Measurements from ENCODE around the gene MRFAP1. TPM values are rescaled to one million over a fixed set of nuclear protein-coding genes. Genes with fewer than 3 reads are reported as not detected.

The MRFAP1 gene
- total and polyA plus RNA-seq, 2 of the 4 experiments (the other 2 are of a cell fraction) = 65.4 to 268 TPM

DNA sequence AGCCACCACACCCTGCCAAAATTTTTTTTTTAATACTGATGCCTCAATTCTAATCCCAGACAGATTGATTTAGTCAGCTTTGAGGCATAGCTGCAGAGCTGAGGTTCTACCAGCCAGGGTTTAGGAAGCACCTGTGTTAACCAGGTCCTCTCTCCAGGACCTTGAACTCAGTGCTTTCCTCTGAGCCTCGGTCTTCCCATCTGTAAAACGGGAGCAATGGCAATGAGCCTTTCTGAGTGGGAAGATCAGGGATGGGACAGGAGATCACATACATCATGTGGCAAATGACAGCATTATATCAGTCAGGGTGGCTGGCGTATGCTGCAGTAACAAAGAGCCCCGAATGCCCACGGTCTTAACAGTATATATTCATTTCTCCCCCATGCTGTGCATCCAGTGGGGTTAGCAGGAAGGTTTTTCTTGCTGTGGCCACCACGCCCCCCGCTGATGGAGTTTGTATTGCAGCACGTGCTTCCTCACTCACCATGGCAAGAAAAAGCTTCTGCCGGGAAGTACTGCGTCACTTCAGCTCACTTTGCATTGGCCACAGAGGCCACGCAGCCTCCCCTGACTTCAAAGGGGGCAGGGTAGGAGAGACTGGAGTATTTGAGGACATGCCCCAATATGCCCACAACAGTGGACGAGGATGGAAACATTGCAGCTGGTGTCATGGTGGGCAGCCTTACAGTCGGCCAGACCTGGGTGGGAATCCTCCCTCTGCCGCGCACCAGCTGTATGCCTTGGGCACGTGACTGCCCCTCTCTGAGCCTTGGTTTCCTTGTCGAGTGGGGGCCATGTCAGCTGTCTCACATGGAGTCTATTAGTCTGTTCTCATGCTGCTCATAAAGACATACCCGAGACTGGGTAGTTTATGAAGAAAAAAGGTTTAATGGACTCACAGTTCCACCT lies 24.1 kb upstream of the MRFAP1 start (continued):
- TF ChIP-seq, protein P1, sequence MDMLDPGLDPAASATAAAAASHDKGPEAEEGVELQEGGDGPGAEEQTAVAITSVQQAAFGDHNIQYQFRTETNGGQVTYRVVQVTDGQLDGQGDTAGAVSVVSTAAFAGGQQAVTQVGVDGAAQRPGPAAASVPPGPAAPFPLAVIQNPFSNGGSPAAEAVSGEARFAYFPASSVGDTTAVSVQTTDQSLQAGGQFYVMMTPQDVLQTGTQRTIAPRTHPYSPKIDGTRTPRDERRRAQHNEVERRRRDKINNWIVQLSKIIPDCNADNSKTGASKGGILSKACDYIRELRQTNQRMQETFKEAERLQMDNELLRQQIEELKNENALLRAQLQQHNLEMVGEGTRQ (IDR thresholded peaks at IDR 0.05; ENCODE audit: low read depth, low read length) = no peak

DNA sequence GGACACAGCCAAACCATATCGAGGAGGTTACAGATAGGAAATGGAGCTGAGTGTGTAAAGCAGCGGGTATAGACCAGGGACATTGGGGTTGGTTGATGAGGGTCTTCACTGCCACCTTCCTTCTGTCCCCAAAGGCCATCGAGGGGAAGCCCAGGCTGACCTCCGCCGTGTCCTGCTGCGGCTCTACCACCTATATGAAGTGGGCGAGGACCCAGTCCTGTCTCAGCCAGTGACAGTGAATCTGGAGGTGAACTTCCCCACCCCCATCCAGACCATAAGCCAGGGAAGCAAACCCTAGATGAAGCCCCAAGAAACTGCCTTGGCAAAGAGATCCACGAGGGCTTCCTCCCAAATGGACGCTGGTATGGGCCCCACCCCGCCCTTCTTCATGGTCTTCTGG lies 23.2 kb upstream of the MRFAP1 start:
- Histone ChIP-seq H2BK20ac (ENCODE audit: low read depth, low read length) (no peak overlapping the region), H2AK9ac (replicated peaks; ENCODE audit: low read depth, low read length, poor library complexity) (no peak overlapping the region), H3K18ac (ENCODE audit: low read depth, low read length) (no peak overlapping the region), H3K56ac (ENCODE audit: extremely low read depth, insufficient read depth, low read length) (no peak overlapping the region), H3K4me3 (ENCODE audit: insufficient read depth, low read depth, low read length) (no peak overlapping the region), H3K79me1 (ENCODE audit: low read depth in 1 of 2, low read length in 2 of 2) (no peaks in the 10 kb centered on the region), H3K4me2 (ENCODE audit: low read depth, low read length) (no peak overlapping the region), H2BK120ac (ENCODE audit: low read depth, low read length) (no peak overlapping the region), H2AFZ (replicated peaks; ENCODE audit: low read length, poor library complexity) (no peak overlapping the region), H2AK5ac (ENCODE audit: low read depth, low read length) (no peak overlapping the region), H4K91ac (ENCODE audit: insufficient read depth, low read depth, low read length) (no peak overlapping the region), H2BK5ac (ENCODE audit: low read depth, low read length, poor library complexity, severe bottlenecking) (no peak overlapping the region), H4K8ac (ENCODE audit: low read depth in 2 of 2, low read length in 2 of 2) (no peak overlapping the region), H3K27ac (ENCODE audit: insufficient read depth, low read length) (no peak overlapping the region), H3K9me1 (ENCODE audit: insufficient read depth, low read length) (no peaks in the 10 kb centered on the region; the same call in 1 of the 2 replicates), H2BK15ac (ENCODE audit: low read depth, low read length) (no peak overlapping the region), H3K9ac (ENCODE audit: low read depth, low read length) (no peak overlapping the region), H3K23ac (ENCODE audit: low read depth, low read length) (no peak overlapping the region), H3K4me1 (ENCODE audit: control insufficient read depth, insufficient read depth, low read length) (no peaks in the 10 kb centered on the region), H3K27me3 (ENCODE audit: control insufficient read depth, insufficient read depth, low read length) (no peaks in the 10 kb centered on the region), H3K14ac (replicated peaks; ENCODE audit: low read depth, low read length) (no peak overlapping the region), H4K20me1 (ENCODE audit: insufficient read depth, low read length) (no peaks in the 10 kb centered on the region), H3K4ac (ENCODE audit: low read depth, low read length) (no peak overlapping the region), H3K36me3 (ENCODE audit: control insufficient read depth, insufficient read depth, low read length) (peaks cover 51% of the 10 kb centered on the region), H4K5ac (ENCODE audit: low read depth, low read length) (no peak overlapping the region), H3K9me3 (ENCODE audit: control insufficient read depth, insufficient read depth, low read length) (no peaks in the 10 kb centered on the region)
- WGBS, 2 experiments (ENCODE audit: extremely low coverage in 2 of 2, insufficient read length in 1 of 2) = no CpG with 5 or more reads among the region's 10 CpGs
- no peak for ATAC-seq (ENCODE audit: low read depth)
- dilution Hi-C loops (cut with HindIII; ENCODE audit: low sequenced_read_pairs, unreplicated experiment) = no loop called here
- BruUV-seq (replicated peaks) = no TSS peak
- in situ Hi-C loops (cut with MboI; ENCODE audit: low sequenced_read_pairs) = no loop called here
- POLR2A ChIA-PET (ENCODE audit: unreplicated experiment) = no interaction called here
- DNase-seq = no peak
- intact Hi-C loops (cut with micrococcal nuclease) = no loop called here
- CTCF ChIA-PET = no interaction called here
- no peak for TF ChIP-seq MXI1 (IDR thresholded peaks at IDR 0.05; ENCODE audit: borderline replicate concordance, low read depth, low read length)
- no peak for TF ChIP-seq CHD1 (IDR thresholded peaks at IDR 0.05; ENCODE audit: low read depth, low read length)
- no peak for TF ChIP-seq BHLHE40 (IDR thresholded peaks at IDR 0.05; ENCODE audit: low read depth, low read length)
- no peak for TF ChIP-seq RFX5 (IDR thresholded peaks at IDR 0.05; ENCODE audit: low read depth, low read length)
- no peak for TF ChIP-seq SMC3 (IDR thresholded peaks at IDR 0.05; ENCODE audit: low read depth, low read length)
- TF ChIP-seq CEBPB (IDR thresholded peaks at IDR 0.05; ENCODE audit: low read depth, low read length) = no peak
- no peak for TF ChIP-seq POLR2A (IDR thresholded peaks at IDR 0.05; ENCODE audit: low read depth, low read length)
- TF ChIP-seq ELK1 (IDR thresholded peaks at IDR 0.05; ENCODE audit: borderline replicate concordance, low read depth, low read length) = no peak
- TF ChIP-seq RAD21 (IDR thresholded peaks at IDR 0.05; ENCODE audit: low read length) = no peak
- TF ChIP-seq FOS (IDR thresholded peaks at IDR 0.05; ENCODE audit: low read depth, low read length) = no peak
- TF ChIP-seq, protein P2, sequence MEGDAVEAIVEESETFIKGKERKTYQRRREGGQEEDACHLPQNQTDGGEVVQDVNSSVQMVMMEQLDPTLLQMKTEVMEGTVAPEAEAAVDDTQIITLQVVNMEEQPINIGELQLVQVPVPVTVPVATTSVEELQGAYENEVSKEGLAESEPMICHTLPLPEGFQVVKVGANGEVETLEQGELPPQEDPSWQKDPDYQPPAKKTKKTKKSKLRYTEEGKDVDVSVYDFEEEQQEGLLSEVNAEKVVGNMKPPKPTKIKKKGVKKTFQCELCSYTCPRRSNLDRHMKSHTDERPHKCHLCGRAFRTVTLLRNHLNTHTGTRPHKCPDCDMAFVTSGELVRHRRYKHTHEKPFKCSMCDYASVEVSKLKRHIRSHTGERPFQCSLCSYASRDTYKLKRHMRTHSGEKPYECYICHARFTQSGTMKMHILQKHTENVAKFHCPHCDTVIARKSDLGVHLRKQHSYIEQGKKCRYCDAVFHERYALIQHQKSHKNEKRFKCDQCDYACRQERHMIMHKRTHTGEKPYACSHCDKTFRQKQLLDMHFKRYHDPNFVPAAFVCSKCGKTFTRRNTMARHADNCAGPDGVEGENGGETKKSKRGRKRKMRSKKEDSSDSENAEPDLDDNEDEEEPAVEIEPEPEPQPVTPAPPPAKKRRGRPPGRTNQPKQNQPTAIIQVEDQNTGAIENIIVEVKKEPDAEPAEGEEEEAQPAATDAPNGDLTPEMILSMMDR (conservative IDR thresholded peaks at IDR 0.05; ENCODE audit: low read depth, low read length) = no peak
